IMR-90 (cell line): ENCODE measurements around the gene SLC6A17. TPM values are rescaled to one million over a fixed set of nuclear protein-coding genes. Genes with fewer than 3 reads are reported as not detected.

Source experiments
- ATAC-seq: fragments of 200-7000 bp; cut with Tn5 transposase; 2 replicates; pipeline ENCODE4 v1.9.1; 2020; ENCODE audit warnings: low read depth, mild to moderate bottlenecking, moderate library complexity
- BruUV-seq: library from RNA; stranded (reverse); fragments of 400-500 nt; replicated peaks from 2 replicates; lab custom pipeline; 2021; lab: Mats Ljungman, UMichigan
- CTCF ChIA-PET: fragments of 300-600 bp; formaldehyde crosslinking; extraction: SDS; loops from one replicate; lab custom pipeline; 2021; ENCODE audit warnings: antibody characterized with exemption; lab: Yijun Ruan, JAX
- POLR2A ChIA-PET: fragments of 300-600 bp; sonication (Branson Sonifier 250); formaldehyde crosslinking; loops from one replicate; lab custom pipeline; 2022; ENCODE audit warnings: antibody characterized with exemption; ENCODE audit not compliant: unreplicated experiment; lab: Charles Lee
- DNase-seq: peaks from one replicate; pipeline ENCODE4 v3.0.0; 2013
- H2AFZ ChIP-seq: replicated peaks from 2 replicates; pipeline ENCODE3; 2013; ENCODE audit warnings: low read length, mild to moderate bottlenecking; ENCODE audit not compliant: poor library complexity
- H2AK5ac ChIP-seq: 2 replicates; pipeline ENCODE4 v1.6.1; 2013; ENCODE audit warnings: low read depth, low read length, inconsistent platforms
- H2AK9ac ChIP-seq: replicated peaks from 2 replicates; pipeline ENCODE3; 2013; ENCODE audit warnings: mild to moderate bottlenecking, low read depth, low read length, moderate library complexity; ENCODE audit not compliant: poor library complexity
- H2BK120ac ChIP-seq: 2 replicates; pipeline ENCODE4 v1.6.1; 2013; ENCODE audit warnings: low read depth, low read length, inconsistent platforms
- H2BK15ac ChIP-seq: 3 replicates; pipeline ENCODE4 v1.6.1; 2013; ENCODE audit warnings: low read depth, low read length, inconsistent platforms
- H2BK20ac ChIP-seq: 2 replicates; pipeline ENCODE4 v1.6.1; 2013; ENCODE audit warnings: low read depth, mild to moderate bottlenecking, inconsistent platforms, low read length, moderate library complexity
- H2BK5ac ChIP-seq: 2 replicates; pipeline ENCODE4 v1.6.1; 2013; ENCODE audit warnings: mild to moderate bottlenecking, low read depth, low read length, inconsistent platforms; ENCODE audit not compliant: poor library complexity, severe bottlenecking
- H3K14ac ChIP-seq: replicated peaks from 2 replicates; pipeline ENCODE4 v1.6.1; 2013; ENCODE audit warnings: low read depth, low read length, inconsistent platforms
- H3K18ac ChIP-seq: 2 replicates; pipeline ENCODE4 v1.6.1; 2013; ENCODE audit warnings: low read depth, low read length, control low read depth
- H3K23ac ChIP-seq: 2 replicates; pipeline ENCODE4 v1.6.1; 2013; ENCODE audit warnings: low read depth, low read length, inconsistent platforms
- H3K27ac ChIP-seq: 2 replicates; pipeline ENCODE4 v1.5.1; 2013; ENCODE audit warnings: mild to moderate bottlenecking, control low read depth, low read length; ENCODE audit not compliant: insufficient read depth
- H3K27me3 ChIP-seq: 2 replicates; pipeline ENCODE4 v1.6.1; 2013; ENCODE audit warnings: low read length; ENCODE audit not compliant: control insufficient read depth, insufficient read depth
- H3K36me3 ChIP-seq: 2 replicates; pipeline ENCODE4 v1.6.1; 2013; ENCODE audit warnings: low read length, mixed read lengths; ENCODE audit not compliant: control insufficient read depth, insufficient read depth
- H3K4ac ChIP-seq: 2 replicates; pipeline ENCODE4 v1.6.1; 2013; ENCODE audit warnings: low read depth, low read length, inconsistent platforms
- H3K4me1 ChIP-seq: 2 replicates; pipeline ENCODE4 v1.6.1; 2013; ENCODE audit warnings: low read length, mixed read lengths; ENCODE audit not compliant: control insufficient read depth, insufficient read depth
- H3K4me2 ChIP-seq: 2 replicates; pipeline ENCODE4 v1.6.1; 2013; ENCODE audit warnings: low read depth, mild to moderate bottlenecking, control low read depth, low read length, moderate library complexity
- H3K4me3 ChIP-seq: 2 replicates; pipeline ENCODE4 v1.5.1; 2013; ENCODE audit warnings: low read depth, mild to moderate bottlenecking, control low read depth, low read length, moderate library complexity; ENCODE audit not compliant: insufficient read depth
- H3K56ac ChIP-seq: 2 replicates; pipeline ENCODE4 v1.6.1; 2013; ENCODE audit warnings: low read length, inconsistent platforms; ENCODE audit not compliant: insufficient read depth; ENCODE audit errors: extremely low read depth
- H3K79me1 ChIP-seq, 2 experiments: 2 replicates each; pipeline ENCODE4 v1.6.1; 2013; ENCODE audit warnings: low read length in 2 of 2, inconsistent platforms in 1 of 2, low read depth in 1 of 2
- H3K9ac ChIP-seq: 2 replicates; pipeline ENCODE4 v1.6.1; 2013; ENCODE audit warnings: low read depth, low read length, control low read depth
- H3K9me1 ChIP-seq: 2 replicates; pipeline ENCODE4 v1.6.1; 2013; ENCODE audit warnings: low read length, inconsistent platforms; ENCODE audit not compliant: insufficient read depth
- H3K9me3 ChIP-seq: 2 replicates; pipeline ENCODE4 v1.6.1; 2013; ENCODE audit warnings: low read length; ENCODE audit not compliant: control insufficient read depth, insufficient read depth
- H4K20me1 ChIP-seq: 2 replicates; pipeline ENCODE4 v1.6.1; 2013; ENCODE audit warnings: low read length, inconsistent platforms; ENCODE audit not compliant: insufficient read depth
- H4K5ac ChIP-seq: 2 replicates; pipeline ENCODE4 v1.6.1; 2013; ENCODE audit warnings: mild to moderate bottlenecking, low read depth, low read length, control low read depth
- H4K8ac ChIP-seq, 2 experiments: 2 replicates each; pipeline ENCODE4 v1.6.1; 2013; ENCODE audit warnings: low read depth in 2 of 2, low read length in 2 of 2, control low read depth in 1 of 2, inconsistent platforms in 1 of 2
- H4K91ac ChIP-seq: 2 replicates; pipeline ENCODE4 v1.6.1; 2013; ENCODE audit warnings: low read depth, low read length, inconsistent platforms; ENCODE audit not compliant: insufficient read depth
- CEBPB ChIP-seq: IDR thresholded peaks from 2 replicates; pipeline ENCODE4 v1.6.1; 2012; ENCODE audit warnings: low read depth, low read length, improper control_type of control experiment
- ELK1 ChIP-seq: fragments of 150-350 bp; IDR thresholded peaks from 2 replicates; pipeline ENCODE4 v1.6.1; 2016; ENCODE audit warnings: low read depth, mild to moderate bottlenecking, low read length, moderate library complexity, borderline replicate concordance
- MXI1 ChIP-seq: IDR thresholded peaks from 2 replicates; pipeline ENCODE4 v1.6.1; 2012; ENCODE audit warnings: low read depth, mild to moderate bottlenecking, low read length, moderate library complexity, borderline replicate concordance
- POLR2A ChIP-seq: IDR thresholded peaks from 2 replicates; pipeline ENCODE4 v1.6.1; 2012; ENCODE audit warnings: mild to moderate bottlenecking, low read depth, low read length
- RAD21 ChIP-seq: IDR thresholded peaks from 2 replicates; pipeline ENCODE4 v1.6.1; 2012; ENCODE audit warnings: low read length, improper control_type of control experiment
- WGBS, 2 experiments: methylation state at CpG; one replicate each; pipeline versions ENCODE4 v1.1.5 to v1.1.7; 2013; ENCODE audit warnings: missing lambda C conversion rate in 2 of 2; ENCODE audit not compliant: insufficient read length in 1 of 2; ENCODE audit errors: extremely low coverage in 2 of 2; 5-methylcytosine and 5-hydroxymethylcytosine counted together
- dilution Hi-C: fragments of 300-500 bp; cut with HindIII; formaldehyde crosslinking; loops from one replicate; pipeline ENCODE4 v1.14.3; 2018; ENCODE audit warnings: low sequenced_read_pairs; ENCODE audit not compliant: unreplicated experiment
- in situ Hi-C: fragments of 300-500 bp; cut with MboI; formaldehyde crosslinking; loops from 3 replicates; pipeline ENCODE4 v1.14.3; 2019; ENCODE audit warnings: low sequenced_read_pairs, inconsistent platforms, mixed read lengths
- intact Hi-C: fragments of 100-400 bp; cut with micrococcal nuclease; formaldehyde crosslinking; loops from 2 replicates; pipeline ENCODE4 v1.10.0; 2022
- polyA plus RNA-seq, 3 experiments: library from polyadenylated mRNA; depleted of rRNA; stranded (reverse); fragments of >200 nt; gene quantifications; 2 replicates each; pipeline ENCODE4 v1.2.3, GENCODE V29; 2012; ENCODE audit warnings: low replicate concordance in 1 of 3
- total RNA-seq: library from RNA; depleted of rRNA; stranded (reverse); fragments of >200 nt; gene quantifications from 2 replicates; pipeline ENCODE4 v1.2.3, GENCODE V29; 2012

The SLC6A17 gene
- total and polyA plus RNA-seq, 2 of the 4 experiments (the other 2 are of a cell fraction), result 0.54 to 0.82 TPM

- CTCF ChIA-PET, result no interaction called here
- WGBS, 2 experiments, result 27% methylated on average over 3 of the region's 12 CpGs; no CpG with 5 or more reads in 1 of the 2 experiments
Measured at GRCh38 chr1:110120960-110121561, 29.2 kb upstream of the SLC6A17 start.

More at GRCh38 chr1:110120960-110121561, 29.2 kb upstream of the SLC6A17 start:
- Histone ChIP-seq H3K18ac (no peak overlapping the region), H3K27me3 (peaks cover 11% of the 10 kb centered on the region), H3K79me1 (no peaks in the 10 kb centered on the region), H2AK5ac (no peak overlapping the region), H3K23ac (no peak overlapping the region), H3K14ac (no peak overlapping the region), H2AFZ (no peak overlapping the region), H3K4ac (no peak overlapping the region), H2BK20ac (no peak overlapping the region), H3K4me1 (no peaks in the 10 kb centered on the region), H3K4me3 (no peak overlapping the region), H4K20me1 (no peaks in the 10 kb centered on the region), H2AK9ac (no peak overlapping the region), H3K36me3 (no peaks in the 10 kb centered on the region), H2BK15ac (no peak overlapping the region), H3K9ac (no peak overlapping the region), H3K9me3 (peaks cover 2% of the 10 kb centered on the region; the same call in 1 of the 2 replicates), H3K27ac (no peak overlapping the region), H4K8ac (no peak overlapping the region), H4K91ac (no peak overlapping the region), H3K4me2 (no peak overlapping the region), H3K9me1 (no peaks in the 10 kb centered on the region), H4K5ac (no peak overlapping the region), H2BK120ac (no peak overlapping the region), H2BK5ac (no peak overlapping the region), H3K56ac (no peak overlapping the region)
- TF ChIP-seq ELK1 (no peak), MXI1 (no peak), RAD21 (no peak), POLR2A (no peak), CEBPB (no peak)
- dilution Hi-C loops, result no loop called here
- BruUV-seq, result no TSS peak
- ATAC-seq, result no peak
- DNase-seq, result no peak
- in situ Hi-C loops, result no loop called here
- POLR2A ChIA-PET, result no interaction called here
- intact Hi-C loops, result no loop called here
